SK-N-SH treated with all-trans-retinoic acid at 6 μM for 48 hours (cell line): ENCODE measurements around the gene GPHN.

Experiments used
- ATAC-seq: fragments of 200-7000 bp; cut with Tn5 transposase; 3 replicates; pipeline ENCODE4 v1.9.1; 2020; ENCODE audit warnings: mild to moderate bottlenecking, moderate library complexity
- ARNTL ChIP-seq: fragments of 450-650 bp; formaldehyde crosslinking; IDR thresholded peaks from 2 replicates; pipeline ENCODE4 v1.5.0; 2020; ENCODE audit warnings: low read depth, mild to moderate bottlenecking, moderate library complexity, borderline replicate concordance
- BACH2 ChIP-seq: fragments of 250-450 bp; sonication (Bioruptor Pico); IDR thresholded peaks from 2 replicates; pipeline ENCODE4 v1.9.0; 2021; ENCODE audit warnings: mild to moderate bottlenecking, borderline replicate concordance
- CSDC2 ChIP-seq: fragments of 250-450 bp; sonication (Bioruptor Pico); IDR thresholded peaks from 2 replicates; pipeline ENCODE4 v1.5.0; 2020; ENCODE audit warnings: mild to moderate bottlenecking, moderate library complexity
- CSRNP3 ChIP-seq: fragments of 250-450 bp; sonication (Bioruptor Pico); IDR thresholded peaks from 2 replicates; pipeline ENCODE4 v1.5.1; 2021; ENCODE audit warnings: mild to moderate bottlenecking, moderate library complexity
- ESRRG ChIP-seq: fragments of 250-450 bp; sonication (Bioruptor Pico); IDR thresholded peaks from 2 replicates; pipeline ENCODE4 v1.6.1; 2021; ENCODE audit warnings: mild to moderate bottlenecking
- ISL1 ChIP-seq: fragments of 250-450 bp; sonication (Bioruptor Pico); IDR thresholded peaks from 2 replicates; pipeline ENCODE4 v2.1.2; 2022; ENCODE audit warnings: mild to moderate bottlenecking, moderate library complexity
- OSR1 ChIP-seq: fragments of 250-450 bp; sonication (Bioruptor Pico); IDR thresholded peaks from 2 replicates; pipeline ENCODE4 v1.8.0; 2022; ENCODE audit warnings: moderate library complexity, mild to moderate bottlenecking, inconsistent platforms
- POU6F1 ChIP-seq: fragments of 250-450 bp; sonication (Bioruptor Pico); IDR thresholded peaks from 2 replicates; pipeline ENCODE4 v1.8.0; 2021; ENCODE audit warnings: low read depth, mild to moderate bottlenecking, moderate library complexity, borderline replicate concordance
- PPARA ChIP-seq: fragments of 250-450 bp; sonication (Bioruptor Pico); IDR thresholded peaks from 2 replicates; pipeline ENCODE4 v1.5.0; 2020; ENCODE audit warnings: mild to moderate bottlenecking, borderline replicate concordance
- RARB ChIP-seq: fragments of 250-450 bp; sonication (Bioruptor Pico); IDR thresholded peaks from 2 replicates; pipeline ENCODE4 v1.8.0; 2021; ENCODE audit warnings: mild to moderate bottlenecking, moderate library complexity
- SNAI2 ChIP-seq: fragments of 250-450 bp; sonication (Bioruptor Pico); IDR thresholded peaks from 2 replicates; pipeline ENCODE4 v1.5.0; 2020; ENCODE audit warnings: mild to moderate bottlenecking, moderate library complexity
- TCF4 ChIP-seq: fragments of 250-450 bp; sonication (Bioruptor Pico); IDR thresholded peaks from 2 replicates; pipeline ENCODE4 v1.8.0; 2021; ENCODE audit warnings: mild to moderate bottlenecking, moderate library complexity, borderline replicate concordance
- ZC3H10 ChIP-seq: fragments of 250-450 bp; sonication (Bioruptor Pico); IDR thresholded peaks from 2 replicates; pipeline ENCODE4 v1.5.1; 2021; ENCODE audit warnings: mild to moderate bottlenecking, moderate library complexity
- ZFP30 ChIP-seq: fragments of 450-650 bp; formaldehyde crosslinking; IDR thresholded peaks from 2 replicates; pipeline ENCODE4 v1.5.0; 2022; ENCODE audit warnings: mild to moderate bottlenecking, moderate library complexity
- ZNF565 ChIP-seq: fragments of 450-650 bp; formaldehyde crosslinking; conservative IDR thresholded peaks from 2 replicates; pipeline ENCODE4 v1.5.0; 2020; ENCODE audit warnings: low read depth, mild to moderate bottlenecking, moderate library complexity
- ZNF70 ChIP-seq: fragments of 450-650 bp; formaldehyde crosslinking; IDR thresholded peaks from 2 replicates; pipeline ENCODE4 v1.5.0; 2020; ENCODE audit warnings: mild to moderate bottlenecking, moderate library complexity
- ZNF8 ChIP-seq: fragments of 450-650 bp; formaldehyde crosslinking; IDR thresholded peaks from 2 replicates; pipeline ENCODE4 v1.5.0; 2020; ENCODE audit warnings: mild to moderate bottlenecking, moderate library complexity
- TF ChIP-seq, protein P1 (sequence below): fragments of 250-450 bp; sonication (Bioruptor Pico); IDR thresholded peaks from 2 replicates; pipeline ENCODE4 v1.5.0; 2020; ENCODE audit warnings: mild to moderate bottlenecking, moderate library complexity
- TF ChIP-seq, protein P2 (sequence below): fragments of 250-450 bp; sonication (Bioruptor Pico); IDR thresholded peaks from 2 replicates; pipeline ENCODE4 v1.5.1; 2020; ENCODE audit warnings: low read depth, mild to moderate bottlenecking, moderate library complexity
- TF ChIP-seq, protein P3 (sequence below): fragments of 250-450 bp; sonication (Bioruptor Pico); IDR thresholded peaks from 2 replicates; pipeline ENCODE4 v1.8.0; 2020; ENCODE audit warnings: mild to moderate bottlenecking, moderate library complexity, borderline replicate concordance

GPHN gene

DNA sequence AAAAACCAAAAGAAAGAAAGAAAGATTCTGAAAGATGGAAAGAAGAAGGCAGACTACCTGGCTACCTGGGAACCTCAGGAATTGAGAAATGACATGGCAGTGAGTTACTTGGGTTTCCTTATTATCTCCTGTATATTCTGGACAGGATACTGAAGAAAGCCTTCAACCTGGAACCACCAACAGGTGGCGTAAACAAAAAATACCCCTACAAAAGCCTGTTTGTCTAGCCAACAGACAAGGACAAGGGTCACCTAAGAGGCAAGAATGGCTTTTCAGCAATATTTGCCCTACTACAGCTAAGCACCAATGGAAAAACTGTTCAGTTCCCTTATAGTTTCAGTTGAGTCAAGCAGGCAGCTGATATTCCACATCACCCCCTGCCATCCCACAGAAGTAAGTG lies 274.9 kb downstream of the GPHN start:
- no peak for TF ChIP-seq CSRNP3 (CRISPR knock-in tag)
- no peak for TF ChIP-seq ZNF8
- no peak for TF ChIP-seq ZC3H10 (CRISPR knock-in tag)
- TF ChIP-seq ESRRG (CRISPR knock-in tag), result no peak
- TF ChIP-seq ZFP30 (CRISPR knock-in tag), result no peak
- TF ChIP-seq TCF4 (CRISPR knock-in tag), result no peak
- TF ChIP-seq, protein P1, sequence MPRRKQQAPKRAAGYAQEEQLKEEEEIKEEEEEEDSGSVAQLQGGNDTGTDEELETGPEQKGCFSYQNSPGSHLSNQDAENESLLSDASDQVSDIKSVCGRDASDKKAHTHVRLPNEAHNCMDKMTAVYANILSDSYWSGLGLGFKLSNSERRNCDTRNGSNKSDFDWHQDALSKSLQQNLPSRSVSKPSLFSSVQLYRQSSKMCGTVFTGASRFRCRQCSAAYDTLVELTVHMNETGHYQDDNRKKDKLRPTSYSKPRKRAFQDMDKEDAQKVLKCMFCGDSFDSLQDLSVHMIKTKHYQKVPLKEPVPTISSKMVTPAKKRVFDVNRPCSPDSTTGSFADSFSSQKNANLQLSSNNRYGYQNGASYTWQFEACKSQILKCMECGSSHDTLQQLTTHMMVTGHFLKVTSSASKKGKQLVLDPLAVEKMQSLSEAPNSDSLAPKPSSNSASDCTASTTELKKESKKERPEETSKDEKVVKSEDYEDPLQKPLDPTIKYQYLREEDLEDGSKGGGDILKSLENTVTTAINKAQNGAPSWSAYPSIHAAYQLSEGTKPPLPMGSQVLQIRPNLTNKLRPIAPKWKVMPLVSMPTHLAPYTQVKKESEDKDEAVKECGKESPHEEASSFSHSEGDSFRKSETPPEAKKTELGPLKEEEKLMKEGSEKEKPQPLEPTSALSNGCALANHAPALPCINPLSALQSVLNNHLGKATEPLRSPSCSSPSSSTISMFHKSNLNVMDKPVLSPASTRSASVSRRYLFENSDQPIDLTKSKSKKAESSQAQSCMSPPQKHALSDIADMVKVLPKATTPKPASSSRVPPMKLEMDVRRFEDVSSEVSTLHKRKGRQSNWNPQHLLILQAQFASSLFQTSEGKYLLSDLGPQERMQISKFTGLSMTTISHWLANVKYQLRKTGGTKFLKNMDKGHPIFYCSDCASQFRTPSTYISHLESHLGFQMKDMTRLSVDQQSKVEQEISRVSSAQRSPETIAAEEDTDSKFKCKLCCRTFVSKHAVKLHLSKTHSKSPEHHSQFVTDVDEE (CRISPR knock-in tag), result no peak
- no peak for TF ChIP-seq BACH2 (CRISPR knock-in tag)
- TF ChIP-seq ZNF70 (CRISPR knock-in tag), result no peak
- no peak for TF ChIP-seq ARNTL
- no peak for TF ChIP-seq CSDC2 (CRISPR knock-in tag)
- no peak for TF ChIP-seq POU6F1
- no peak for TF ChIP-seq ZNF565 (CRISPR knock-in tag)
- no peak for TF ChIP-seq RARB (CRISPR knock-in tag)
- TF ChIP-seq, protein P2, sequence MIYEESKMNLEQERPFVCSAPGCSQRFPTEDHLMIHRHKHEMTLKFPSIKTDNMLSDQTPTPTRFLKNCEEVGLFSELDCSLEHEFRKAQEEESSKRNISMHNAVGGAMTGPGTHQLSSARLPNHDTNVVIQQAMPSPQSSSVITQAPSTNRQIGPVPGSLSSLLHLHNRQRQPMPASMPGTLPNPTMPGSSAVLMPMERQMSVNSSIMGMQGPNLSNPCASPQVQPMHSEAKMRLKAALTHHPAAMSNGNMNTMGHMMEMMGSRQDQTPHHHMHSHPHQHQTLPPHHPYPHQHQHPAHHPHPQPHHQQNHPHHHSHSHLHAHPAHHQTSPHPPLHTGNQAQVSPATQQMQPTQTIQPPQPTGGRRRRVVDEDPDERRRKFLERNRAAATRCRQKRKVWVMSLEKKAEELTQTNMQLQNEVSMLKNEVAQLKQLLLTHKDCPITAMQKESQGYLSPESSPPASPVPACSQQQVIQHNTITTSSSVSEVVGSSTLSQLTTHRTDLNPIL (CRISPR knock-in tag), result no peak
- no peak for TF ChIP-seq SNAI2
- TF ChIP-seq PPARA (CRISPR knock-in tag), result no peak
- no peak for ATAC-seq

- no peak for TF ChIP-seq ISL1 (CRISPR knock-in tag)
- TF ChIP-seq ZFP30 (CRISPR knock-in tag), result no peak
- TF ChIP-seq, protein P3, sequence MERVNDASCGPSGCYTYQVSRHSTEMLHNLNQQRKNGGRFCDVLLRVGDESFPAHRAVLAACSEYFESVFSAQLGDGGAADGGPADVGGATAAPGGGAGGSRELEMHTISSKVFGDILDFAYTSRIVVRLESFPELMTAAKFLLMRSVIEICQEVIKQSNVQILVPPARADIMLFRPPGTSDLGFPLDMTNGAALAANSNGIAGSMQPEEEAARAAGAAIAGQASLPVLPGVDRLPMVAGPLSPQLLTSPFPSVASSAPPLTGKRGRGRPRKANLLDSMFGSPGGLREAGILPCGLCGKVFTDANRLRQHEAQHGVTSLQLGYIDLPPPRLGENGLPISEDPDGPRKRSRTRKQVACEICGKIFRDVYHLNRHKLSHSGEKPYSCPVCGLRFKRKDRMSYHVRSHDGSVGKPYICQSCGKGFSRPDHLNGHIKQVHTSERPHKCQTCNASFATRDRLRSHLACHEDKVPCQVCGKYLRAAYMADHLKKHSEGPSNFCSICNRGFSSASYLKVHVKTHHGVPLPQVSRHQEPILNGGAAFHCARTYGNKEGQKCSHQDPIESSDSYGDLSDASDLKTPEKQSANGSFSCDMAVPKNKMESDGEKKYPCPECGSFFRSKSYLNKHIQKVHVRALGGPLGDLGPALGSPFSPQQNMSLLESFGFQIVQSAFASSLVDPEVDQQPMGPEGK (CRISPR knock-in tag), result no peak
- TF ChIP-seq, protein P2 (CRISPR knock-in tag), result no peak
- no peak for TF ChIP-seq PPARA (CRISPR knock-in tag)
- no peak for TF ChIP-seq ZNF70 (CRISPR knock-in tag)
- TF ChIP-seq ZC3H10 (CRISPR knock-in tag), result no peak
- no peak for TF ChIP-seq ZNF565 (CRISPR knock-in tag)
- TF ChIP-seq, protein P1 (CRISPR knock-in tag), result no peak
- no peak for TF ChIP-seq ZNF8
- TF ChIP-seq BACH2 (CRISPR knock-in tag), result no peak
- TF ChIP-seq POU6F1, result no peak
- no peak for TF ChIP-seq OSR1
- no peak for TF ChIP-seq CSRNP3 (CRISPR knock-in tag)
- no peak for ATAC-seq
Measured at GRCh38 chr14:66790101-66790500, 282.2 kb downstream of the GPHN start.
